Measurements from ENCODE around the gene MAP7.
"Not testable (repeated sequence)": the region's sequence is repeated elsewhere in the genome, so short reads cannot be mapped to it uniquely, and the experiment has no call there.

Gene MAP7

GRCh38 chr6:136315594-136315993 lies 234.6 kb downstream of the MAP7 start:
- no peak for DNase-seq (ENCODE audit: extremely low read depth in 1 of 2, low read depth in 1 of 2)

GRCh38 chr6:136312975-136313374 lies 237.2 kb downstream of the MAP7 start:
- no peak for DNase-seq (ENCODE audit: extremely low read depth in 1 of 2, low read depth in 1 of 2)

GRCh38 chr6:136309729-136310311 lies 240.4 kb downstream of the MAP7 start:
- no peak for DNase-seq (ENCODE audit: extremely low read depth in 1 of 2, low read depth in 1 of 2)

GRCh38 chr6:136309171-136309570 lies 241.1 kb downstream of the MAP7 start:
- no peak for DNase-seq (ENCODE audit: extremely low read depth in 1 of 2, low read depth in 1 of 2)

- DNase-seq (ENCODE audit: extremely low read depth in 1 of 2, low read depth in 1 of 2) = not testable (repeated sequence)
Measured at GRCh38 chr6:136308469-136308868, 241.8 kb downstream of the MAP7 start.

GRCh38 chr6:136307351-136307750 lies 242.9 kb downstream of the MAP7 start:
- DNase-seq (ENCODE audit: extremely low read depth in 1 of 2, low read depth in 1 of 2) = no peak

- DNase-seq (ENCODE audit: extremely low read depth in 1 of 2, low read depth in 1 of 2) = no peak
Measured at GRCh38 chr6:136306466-136306865, 243.8 kb downstream of the MAP7 start.

- no peak for DNase-seq (ENCODE audit: extremely low read depth in 1 of 2, low read depth in 1 of 2)
Measured at GRCh38 chr6:136304410-136304809, 245.8 kb downstream of the MAP7 start.

GRCh38 chr6:136303516-136303915 lies 246.7 kb downstream of the MAP7 start:
- DNase-seq (ENCODE audit: extremely low read depth in 1 of 2, low read depth in 1 of 2) = no peak

GRCh38 chr6:136294621-136295020 lies 255.6 kb downstream of the MAP7 start:
- DNase-seq (ENCODE audit: extremely low read depth in 1 of 2, low read depth in 1 of 2) = no peak
